C4-2B (cell line): Measurements from ENCODE around the gene FBXL14.

ENCODE experiments used
- CTCF ChIP-seq: fragments of 450-650 bp; conservative IDR thresholded peaks from 2 replicates; pipeline ENCODE4 v1.5.1; 2017; ENCODE audit warnings: mild to moderate bottlenecking
- ZFX ChIP-seq: fragments of 450-650 bp; IDR thresholded peaks from 2 replicates; pipeline ENCODE4 v1.6.1; 2017

GRCh38 chr12:1551496-1551895 lies 42.9 kb downstream of the FBXL14 start:
- no peak for TF ChIP-seq CTCF
- TF ChIP-seq ZFX = no peak
